Choroid plexus epithelial cell (primary cell): Measurements from ENCODE around the gene OR51I2.

Source experiments
- DNase-seq: peaks from one replicate; pipeline ENCODE4 v3.0.0-alpha.2; 2010; ENCODE audit warnings: low read depth
- H3K4me3 ChIP-seq: 2 replicates; pipeline ENCODE4 v1.5.1; 2011; ENCODE audit warnings: low read depth, mild to moderate bottlenecking, control low read depth, low read length, moderate library complexity
- CTCF ChIP-seq: conservative IDR thresholded peaks from 2 replicates; pipeline ENCODE4 v1.5.1; 2011; ENCODE audit warnings: low read depth, mild to moderate bottlenecking, control low read depth, inconsistent platforms, low read length, moderate library complexity

The OR51I2 gene

GRCh38 chr11:5488385-5488784 is 39.3 kb downstream of the OR51I2 start, which contains the start of gene OR52D1:
TSS of gene OR52D1 (plus strand) at chr11:5488685. CDS start at chr11:5488707, 22 bp downstream.
- no peak within 1 kb of the TSS for H3K4me3 ChIP-seq
- TF ChIP-seq CTCF = no peak
- no peak for DNase-seq

GRCh38 chr11:5488798-5489399 is 39.8 kb downstream of the OR51I2 start:
- no peak overlapping the region for H3K4me3 ChIP-seq
- TF ChIP-seq CTCF = no peak
- DNase-seq = no peak

- H3K4me3 ChIP-seq = no peak overlapping the region
- TF ChIP-seq CTCF = no peak
- DNase-seq = no peak
Measured at GRCh38 chr11:5489576-5490357, 40.6 kb downstream of the OR51I2 start.

GRCh38 chr11:5499671-5500070 is 50.5 kb downstream of the OR51I2 start:
- TF ChIP-seq CTCF = no peak
- H3K4me3 ChIP-seq = no peak overlapping the region
- DNase-seq = no peak

GRCh38 chr11:5500393-5500801 is 51.3 kb downstream of the OR51I2 start:
- TF ChIP-seq CTCF = no peak
- DNase-seq = no peak

GRCh38 chr11:5504403-5504921 is 55.3 kb downstream of the OR51I2 start:
- no peak for DNase-seq
- H3K4me3 ChIP-seq = no peak overlapping the region
- TF ChIP-seq CTCF = no peak

More at GRCh38 chr11:5500393-5500801, 51.3 kb downstream of the OR51I2 start:
- H3K4me3 ChIP-seq = no peak overlapping the region
